Memory B cell (primary cell): ENCODE results near the gene RCOR1.

Experiments used
- ATAC-seq: fragments of 150-1000 bp; cut with Tn5 transposase; 2 replicates; pipeline ENCODE4 v1.10.0; 2021; ENCODE audit warnings: low read depth, mild to moderate bottlenecking, moderate library complexity
- DNase-seq, 2 donors: peaks; one replicate each; pipeline ENCODE4 v3.0.0; 2022; ENCODE audit warnings: low spot score in 2 of 2
- H3K27ac Mint-ChIP-seq: one replicate; pipeline ENCODE4 v1.8.0; 2022; ENCODE audit warnings: mild to moderate bottlenecking, moderate library complexity, mixed read lengths
- H3K27me3 Mint-ChIP-seq: one replicate; pipeline ENCODE4 v1.8.0; 2022; ENCODE audit warnings: mixed read lengths
- H3K36me3 Mint-ChIP-seq: one replicate; pipeline ENCODE4 v1.8.0; 2022; ENCODE audit warnings: mild to moderate bottlenecking, mixed read lengths
- H3K4me1 Mint-ChIP-seq: one replicate; pipeline ENCODE4 v1.8.0; 2022; ENCODE audit warnings: mixed read lengths
- H3K4me3 Mint-ChIP-seq: one replicate; pipeline ENCODE4 v1.8.0; 2022; ENCODE audit warnings: mild to moderate bottlenecking, moderate library complexity, mixed read lengths
- H3K9me3 Mint-ChIP-seq: one replicate; pipeline ENCODE4 v1.8.0; 2022; ENCODE audit warnings: mixed read lengths

Gene RCOR1

GRCh38 chr14:102731101-102731870, 138.8 kb downstream of the RCOR1 start:
- H3K9me3 Mint-ChIP-seq, result no peaks in the 10 kb centered on the region
- peak overlapping the region; percentile 62 for H3K27ac Mint-ChIP-seq
- no peak overlapping the region for H3K4me3 Mint-ChIP-seq

GRCh38 chr14:102731871-102732800, 139.7 kb downstream of the RCOR1 start:
- DNase-seq, result no peak
- Mint-ChIP-seq H3K27ac (no peak overlapping the region), H3K9me3 (no peaks in the 10 kb centered on the region), H3K36me3 (peaks cover 27% of the 10 kb centered on the region), H3K27me3 (no peaks in the 10 kb centered on the region), H3K4me3 (no peak overlapping the region), H3K4me1 (no peaks in the 10 kb centered on the region)
- no peak for ATAC-seq

More at GRCh38 chr14:102731101-102731870, 138.8 kb downstream of the RCOR1 start:
- H3K36me3 Mint-ChIP-seq, result peaks cover 34% of the 10 kb centered on the region
- DNase-seq, result no peak
- no peaks in the 10 kb centered on the region for H3K27me3 Mint-ChIP-seq
- no peak for ATAC-seq
- H3K4me1 Mint-ChIP-seq, result no peaks in the 10 kb centered on the region

- peaks cover 23% of the 10 kb centered on the region for H3K36me3 Mint-ChIP-seq
- H3K27ac Mint-ChIP-seq, result peak overlapping the region; percentile 24
- DNase-seq, result no peak
- H3K4me3 Mint-ChIP-seq, result no peak overlapping the region
- H3K9me3 Mint-ChIP-seq, result no peaks in the 10 kb centered on the region
- ATAC-seq, result no peak
- H3K4me1 Mint-ChIP-seq, result no peaks in the 10 kb centered on the region
- H3K27me3 Mint-ChIP-seq, result no peaks in the 10 kb centered on the region
Measured at GRCh38 chr14:102732924-102733323, 140.5 kb downstream of the RCOR1 start.

- H3K4me1 Mint-ChIP-seq, result no peaks in the 10 kb centered on the region
- no peaks in the 10 kb centered on the region for H3K27me3 Mint-ChIP-seq
- peak overlapping the region; percentile 24 for H3K27ac Mint-ChIP-seq
- H3K9me3 Mint-ChIP-seq, result no peaks in the 10 kb centered on the region
- no peak overlapping the region for H3K4me3 Mint-ChIP-seq
- ATAC-seq (no peak), DNase-seq (no peak)
- peaks cover 23% of the 10 kb centered on the region for H3K36me3 Mint-ChIP-seq
Measured at GRCh38 chr14:102733326-102733725, 140.9 kb downstream of the RCOR1 start.

GRCh38 chr14:102734436-102734835, 142.0 kb downstream of the RCOR1 start:
- H3K36me3 Mint-ChIP-seq, result peaks cover 21% of the 10 kb centered on the region
- H3K9me3 Mint-ChIP-seq, result no peaks in the 10 kb centered on the region
- no peaks in the 10 kb centered on the region for H3K27me3 Mint-ChIP-seq
- no peaks in the 10 kb centered on the region for H3K4me1 Mint-ChIP-seq
- DNase-seq, result no peak
- H3K4me3 Mint-ChIP-seq, result no peak overlapping the region
- ATAC-seq, result no peak
- H3K27ac Mint-ChIP-seq, result peak overlapping the region; percentile 42

- ATAC-seq (no peak), DNase-seq (no peak)
- Mint-ChIP-seq H3K4me3 (no peak overlapping the region), H3K36me3 (peaks cover 12% of the 10 kb centered on the region), H3K27ac (no peak overlapping the region), H3K27me3 (no peaks in the 10 kb centered on the region), H3K4me1 (no peaks in the 10 kb centered on the region), H3K9me3 (no peaks in the 10 kb centered on the region)
Measured at GRCh38 chr14:102736956-102737355, 144.5 kb downstream of the RCOR1 start.

GRCh38 chr14:102737402-102738372, 145.2 kb downstream of the RCOR1 start:
- Mint-ChIP-seq H3K4me3 (no peak overlapping the region), H3K9me3 (no peaks in the 10 kb centered on the region), H3K27me3 (no peaks in the 10 kb centered on the region), H3K36me3 (peaks cover 12% of the 10 kb centered on the region), H3K4me1 (no peaks in the 10 kb centered on the region), H3K27ac (no peak overlapping the region)
- DNase-seq (no peak), ATAC-seq (no peak)

GRCh38 chr14:102738373-102739189, 146.1 kb downstream of the RCOR1 start:
- Mint-ChIP-seq H3K27me3 (no peaks in the 10 kb centered on the region), H3K27ac (no peak overlapping the region), H3K4me3 (no peak overlapping the region), H3K36me3 (peaks cover 13% of the 10 kb centered on the region), H3K9me3 (peaks cover 2% of the 10 kb centered on the region), H3K4me1 (no peaks in the 10 kb centered on the region)
- ATAC-seq, result no peak
- no peak for DNase-seq

- ATAC-seq (no peak), DNase-seq (no peak)
- Mint-ChIP-seq H3K9me3 (peaks cover 2% of the 10 kb centered on the region), H3K36me3 (peaks cover 12% of the 10 kb centered on the region), H3K27me3 (no peaks in the 10 kb centered on the region), H3K4me1 (no peaks in the 10 kb centered on the region), H3K4me3 (no peak overlapping the region), H3K27ac (no peak overlapping the region)
Measured at GRCh38 chr14:102739190-102739469, 146.7 kb downstream of the RCOR1 start.

GRCh38 chr14:102746634-102747438, 154.4 kb downstream of the RCOR1 start:
- ATAC-seq (no peak), DNase-seq (no peak)
- H3K27me3 Mint-ChIP-seq, result no peaks in the 10 kb centered on the region
- H3K9me3 Mint-ChIP-seq, result peaks cover 2% of the 10 kb centered on the region
- H3K27ac Mint-ChIP-seq, result no peak overlapping the region
- H3K36me3 Mint-ChIP-seq, result peaks cover 11% of the 10 kb centered on the region
- no peak overlapping the region for H3K4me3 Mint-ChIP-seq
- H3K4me1 Mint-ChIP-seq, result no peaks in the 10 kb centered on the region

GRCh38 chr14:102748806-102749205, 156.4 kb downstream of the RCOR1 start:
- no peak overlapping the region for H3K4me3 Mint-ChIP-seq
- H3K27me3 Mint-ChIP-seq, result no peaks in the 10 kb centered on the region
- H3K4me1 Mint-ChIP-seq, result peaks cover 7% of the 10 kb centered on the region
- no peaks in the 10 kb centered on the region for H3K9me3 Mint-ChIP-seq
- no peak for DNase-seq
- ATAC-seq, result no peak
- H3K27ac Mint-ChIP-seq, result no peak overlapping the region
- H3K36me3 Mint-ChIP-seq, result peaks cover 4% of the 10 kb centered on the region

GRCh38 chr14:102749393-102750305, 157.2 kb downstream of the RCOR1 start:
- DNase-seq, result no peak
- H3K27me3 Mint-ChIP-seq, result no peaks in the 10 kb centered on the region
- no peak for ATAC-seq
- H3K36me3 Mint-ChIP-seq, result peaks cover 4% of the 10 kb centered on the region
- H3K4me1 Mint-ChIP-seq, result peaks cover 14% of the 10 kb centered on the region
- no peak overlapping the region for H3K27ac Mint-ChIP-seq
- no peaks in the 10 kb centered on the region for H3K9me3 Mint-ChIP-seq
- H3K4me3 Mint-ChIP-seq, result no peak overlapping the region
